A549 (cell line): ENCODE measurements around the gene HMGN4.

Experiments used
- CTCF ChIP-seq: fragments of >200 bp; sonication (Bioruptor Twin); formaldehyde crosslinking; IDR thresholded peaks from 3 replicates; pipeline ENCODE4 v1.5.1; 2016
- JUN ChIP-seq, 2 experiments: fragments of >200 bp; sonication (Bioruptor Twin); formaldehyde crosslinking; IDR thresholded peaks; 2 replicates in 1 of 2; 3 replicates in 1 of 2; pipeline ENCODE4 v1.6.1; 2016 to 2017
- RCOR1 ChIP-seq: fragments of 150-350 bp; IDR thresholded peaks from 2 replicates; pipeline ENCODE4 v1.6.1; 2014; ENCODE audit warnings: antibody characterized with exemption, low read length, low read depth
- TF ChIP-seq, protein P1 (sequence below): IDR thresholded peaks from 2 replicates; pipeline ENCODE4 v1.6.1; 2012

DNA sequence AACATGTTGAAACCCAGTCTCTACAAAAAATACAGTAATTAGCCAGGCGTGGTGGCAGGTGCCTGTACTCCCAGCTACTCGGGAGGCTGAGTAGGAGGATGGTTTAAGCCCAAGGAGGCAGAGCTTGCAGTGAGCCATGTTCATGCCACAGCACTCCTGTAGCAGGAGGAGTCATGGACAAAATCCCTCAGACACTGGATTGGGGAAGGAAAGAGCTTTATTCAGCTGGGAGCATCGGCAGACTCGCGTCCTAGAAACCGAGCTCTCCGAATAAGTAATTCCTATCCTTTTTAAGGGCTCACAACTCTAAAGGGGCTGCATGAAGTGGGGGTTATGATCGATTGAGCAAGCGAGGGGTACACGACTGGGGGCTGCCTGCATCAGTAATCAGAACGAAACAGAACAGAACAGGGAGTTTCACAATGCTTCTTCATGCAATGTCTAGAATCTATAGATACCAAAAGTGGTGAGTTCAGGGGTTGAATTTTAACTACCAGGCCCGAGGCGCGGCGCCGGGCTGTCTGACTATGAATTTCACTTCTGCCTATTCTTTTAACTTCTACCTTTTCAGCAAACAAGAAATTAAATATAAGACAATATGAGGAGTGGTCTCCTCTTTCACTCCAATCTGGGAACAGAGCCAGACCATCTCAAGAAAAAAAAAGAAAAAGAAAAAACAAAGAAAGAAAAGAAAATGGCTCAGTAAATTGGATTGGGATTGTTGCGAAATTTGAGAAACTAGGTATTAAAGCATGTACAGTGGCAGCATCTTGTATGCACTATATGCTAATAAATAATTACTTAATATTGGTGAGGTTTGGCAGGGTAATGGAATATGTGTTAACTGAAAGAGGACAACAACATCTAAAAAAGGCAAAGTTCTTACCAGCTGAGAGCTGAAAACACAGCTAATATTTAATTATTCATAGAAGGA is 23.6 kb downstream of the HMGN4 start:
- no peak for TF ChIP-seq CTCF
- TF ChIP-seq, protein P1, sequence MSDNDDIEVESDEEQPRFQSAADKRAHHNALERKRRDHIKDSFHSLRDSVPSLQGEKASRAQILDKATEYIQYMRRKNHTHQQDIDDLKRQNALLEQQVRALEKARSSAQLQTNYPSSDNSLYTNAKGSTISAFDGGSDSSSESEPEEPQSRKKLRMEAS = no peak
- TF ChIP-seq RCOR1 = no peak
- TF ChIP-seq JUN (IDR thresholded peaks at IDR 0.05) = no peak
